Naive B cell (primary cell): Measurements from ENCODE around the gene AK8. TPM values are rescaled to one million over a fixed set of nuclear protein-coding genes. Genes with fewer than 3 reads are reported as not detected.

Source experiments
- ATAC-seq, 2 donors: fragments of 150-1000 bp; cut with Tn5 transposase; 2 replicates each; pipeline ENCODE4 v1.10.0; 2021; ENCODE audit warnings: low read depth in 2 of 2, mild to moderate bottlenecking in 2 of 2, moderate library complexity in 2 of 2
- DNase-seq: peaks from one replicate; pipeline ENCODE4 v3.0.0; 2022
- H3K27ac Mint-ChIP-seq, 6 donors: one replicate each; pipeline ENCODE4 v1.8.0; 2020 to 2022; ENCODE audit warnings: mild to moderate bottlenecking in 6 of 6, mixed read lengths in 6 of 6, moderate library complexity in 5 of 6, inconsistent platforms in 2 of 6
- H3K27me3 Mint-ChIP-seq, 3 donors: one replicate each; pipeline ENCODE4 v1.8.0; 2021 to 2022; ENCODE audit warnings: mixed read lengths in 3 of 3, mild to moderate bottlenecking in 1 of 3
- H3K36me3 Mint-ChIP-seq, 2 donors: one replicate each; pipeline ENCODE4 v1.8.0; 2020 to 2022; ENCODE audit warnings: mixed read lengths in 2 of 2, inconsistent platforms in 1 of 2, mild to moderate bottlenecking in 1 of 2
- H3K4me1 Mint-ChIP-seq, 3 donors: one replicate each; pipeline ENCODE4 v1.8.0; 2020 to 2022; ENCODE audit warnings: mixed read lengths in 3 of 3, inconsistent platforms in 1 of 3, mild to moderate bottlenecking in 1 of 3, moderate library complexity in 1 of 3
- H3K4me3 Mint-ChIP-seq, 8 donors: one replicate each; pipeline ENCODE4 v1.8.0; 2020 to 2022; ENCODE audit warnings: mild to moderate bottlenecking in 8 of 8, mixed read lengths in 8 of 8, moderate library complexity in 8 of 8, inconsistent platforms in 2 of 8
- H3K9me3 Mint-ChIP-seq, 7 donors: one replicate each; pipeline ENCODE4 v1.8.0; 2020 to 2022; ENCODE audit warnings: mixed read lengths in 7 of 7, mild to moderate bottlenecking in 5 of 7, inconsistent platforms in 2 of 7, moderate library complexity in 1 of 7
- polyA plus RNA-seq, 6 donors: library from polyadenylated mRNA; unstranded; fragments of 300-500 nt; fragmentation: Illumina TruSeq; gene quantifications; one replicate each; pipeline ENCODE4 v1.2.3, GENCODE V29; 2021; ENCODE audit warnings: low read depth in 6 of 6

Gene AK8
- polyA plus RNA-seq, 6 donors from 2014 or later = 0.70 to 4.7 (median 1.5) TPM

- peaks cover 5 to 11% of the 10 kb centered on the region in 2 donors for H3K36me3 Mint-ChIP-seq
- peak; percentile 98 for ATAC-seq
- H3K9me3 Mint-ChIP-seq = no peaks in the 10 kb centered on the region
- peaks cover 0 to 7% (median 4%) of the 10 kb centered on the region in 3 donors for H3K4me1 Mint-ChIP-seq
- peak; percentile 74 for DNase-seq
- peak overlapping the region in 3 of 6 donors; percentile 18 to 95 (median 73) for H3K27ac Mint-ChIP-seq
- H3K27me3 Mint-ChIP-seq = no peaks in the 10 kb centered on the region
- H3K4me3 Mint-ChIP-seq = peak overlapping the region in 1 of 8 donors; percentile 1
These were observed 24.1 kb upstream of the AK8 start for GRCh38 chr9:132901858-132902831.

GRCh38 chr9:132898051-132898450 lies 20.0 kb upstream of the AK8 start:
- Mint-ChIP-seq H3K4me1 (peaks cover 4 to 7% (median 6%) of the 10 kb centered on the region in 3 donors), H3K9me3 (no peaks in the 10 kb centered on the region), H3K27ac (peak overlapping the region in 1 of 6 donors; percentile 68), H3K36me3 (peaks cover 21 to 29% of the 10 kb centered on the region in 2 donors), H3K27me3 (no peaks in the 10 kb centered on the region), H3K4me3 (no peak overlapping the region)
- ATAC-seq = no peak
- no peak for DNase-seq

- no peak overlapping the region for H3K27ac Mint-ChIP-seq
- DNase-seq = no peak
- no peaks in the 10 kb centered on the region for H3K9me3 Mint-ChIP-seq
These were observed 18.8 kb upstream of the AK8 start for GRCh38 chr9:132896906-132897305.

GRCh38 chr9:132896264-132896663 lies 18.2 kb upstream of the AK8 start:
- ATAC-seq = no peak
- Mint-ChIP-seq H3K27me3 (no peaks in the 10 kb centered on the region), H3K36me3 (peaks cover 21 to 22% of the 10 kb centered on the region in 2 donors), H3K4me3 (no peak overlapping the region), H3K4me1 (peaks cover 0 to 8% (median 2%) of the 10 kb centered on the region in 3 donors), H3K27ac (peak overlapping the region in 3 of 6 donors; percentile 44 to 76 (median 74)), H3K9me3 (no peaks in the 10 kb centered on the region)
- no peak for DNase-seq

More at GRCh38 chr9:132896906-132897305, 18.8 kb upstream of the AK8 start:
- no peak overlapping the region for H3K4me3 Mint-ChIP-seq
- no peak for ATAC-seq
- peaks cover 21 to 22% of the 10 kb centered on the region in 2 donors for H3K36me3 Mint-ChIP-seq
- peaks cover 2 to 8% (median 5%) of the 10 kb centered on the region in 3 donors for H3K4me1 Mint-ChIP-seq
- no peaks in the 10 kb centered on the region for H3K27me3 Mint-ChIP-seq

- no peaks in the 10 kb centered on the region for H3K9me3 Mint-ChIP-seq
- ATAC-seq = no peak
- peaks cover 0 to 16% (median 10%) of the 10 kb centered on the region in 3 donors for H3K4me1 Mint-ChIP-seq
- H3K36me3 Mint-ChIP-seq = peaks cover 21 to 22% of the 10 kb centered on the region in 2 donors
- peak overlapping the region in 2 of 6 donors; percentile 6 to 73 for H3K27ac Mint-ChIP-seq
- DNase-seq = no peak
- no peak overlapping the region for H3K4me3 Mint-ChIP-seq
- no peaks in the 10 kb centered on the region for H3K27me3 Mint-ChIP-seq
These were observed 17.1 kb upstream of the AK8 start for GRCh38 chr9:132894862-132895835.

- peaks cover 0 to 21% (median 17%) of the 10 kb centered on the region in 3 donors for H3K4me1 Mint-ChIP-seq
- no peak for ATAC-seq
- H3K27me3 Mint-ChIP-seq = no peaks in the 10 kb centered on the region
- no peak overlapping the region for H3K4me3 Mint-ChIP-seq
- H3K9me3 Mint-ChIP-seq = no peaks in the 10 kb centered on the region
- DNase-seq = no peak
- peaks cover 21 to 22% of the 10 kb centered on the region in 2 donors for H3K36me3 Mint-ChIP-seq
- H3K27ac Mint-ChIP-seq = peak overlapping the region in 1 of 6 donors; percentile 39
These were observed 16.3 kb upstream of the AK8 start for GRCh38 chr9:132894346-132894745.

GRCh38 chr9:132892400-132892799 lies 14.3 kb upstream of the AK8 start:
- Mint-ChIP-seq H3K4me1 (peaks cover 12 to 39% (median 36%) of the 10 kb centered on the region in 3 donors), H3K27me3 (no peaks in the 10 kb centered on the region), H3K36me3 (peaks cover 18 to 21% of the 10 kb centered on the region in 2 donors), H3K27ac (peak overlapping the region in 2 of 6 donors; percentile 7 to 18), H3K9me3 (no peaks in the 10 kb centered on the region), H3K4me3 (no peak overlapping the region)
- DNase-seq = no peak
- no peak for ATAC-seq

GRCh38 chr9:132888151-132888550 lies 10.1 kb upstream of the AK8 start:
- no peaks in the 10 kb centered on the region for H3K36me3 Mint-ChIP-seq
- H3K9me3 Mint-ChIP-seq = no peaks in the 10 kb centered on the region
- H3K4me1 Mint-ChIP-seq = peaks cover 32 to 58% (median 50%) of the 10 kb centered on the region in 3 donors
- H3K27me3 Mint-ChIP-seq = no peaks in the 10 kb centered on the region
- peak overlapping the region; percentile 79 to 98 (median 90) for H3K27ac Mint-ChIP-seq
- H3K4me3 Mint-ChIP-seq = peak overlapping the region; percentile 80 to 95 (median 86)
- DNase-seq = no peak
- peak; percentile 2 to 17 for ATAC-seq

- Mint-ChIP-seq H3K27ac (peak overlapping the region in 2 of 6 donors; percentile 15 to 85), H3K9me3 (no peaks in the 10 kb centered on the region), H3K4me1 (peaks cover 32 to 58% (median 45%) of the 10 kb centered on the region in 3 donors), H3K4me3 (peak overlapping the region in 7 of 8 donors; percentile 38 to 95 (median 81)), H3K36me3 (no peaks in the 10 kb centered on the region), H3K27me3 (no peaks in the 10 kb centered on the region)
- no peak for DNase-seq
- ATAC-seq = no peak
These were observed 9.4 kb upstream of the AK8 start for GRCh38 chr9:132887181-132888120.

- peak overlapping the region in 2 of 8 donors; percentile 79 to 82 for H3K4me3 Mint-ChIP-seq
- peak overlapping the region in 4 of 6 donors; percentile 24 to 88 (median 56) for H3K27ac Mint-ChIP-seq
- peaks cover 32 to 58% (median 45%) of the 10 kb centered on the region in 3 donors for H3K4me1 Mint-ChIP-seq
- DNase-seq (no peak), ATAC-seq (no peak)
- no peaks in the 10 kb centered on the region for H3K9me3 Mint-ChIP-seq
- H3K36me3 Mint-ChIP-seq = no peaks in the 10 kb centered on the region
- H3K27me3 Mint-ChIP-seq = no peaks in the 10 kb centered on the region
These were observed 8.2 kb upstream of the AK8 start for GRCh38 chr9:132886334-132886725.

GRCh38 chr9:132885720-132886333 lies 7.7 kb upstream of the AK8 start:
- Mint-ChIP-seq H3K4me3 (peak overlapping the region in 3 of 8 donors; percentile 24 to 82 (median 33)), H3K4me1 (peaks cover 32 to 57% (median 44%) of the 10 kb centered on the region in 3 donors)

More at GRCh38 chr9:132885720-132886333, 7.7 kb upstream of the AK8 start:
- H3K9me3 Mint-ChIP-seq = no peaks in the 10 kb centered on the region
- H3K36me3 Mint-ChIP-seq = no peaks in the 10 kb centered on the region
- peak overlapping the region in 5 of 6 donors; percentile 24 to 88 (median 72) for H3K27ac Mint-ChIP-seq
- peak; percentile 31 for DNase-seq
- peak; percentile 48 to 53 for ATAC-seq
- H3K27me3 Mint-ChIP-seq = no peaks in the 10 kb centered on the region
